Esophagus muscularis mucosa (tissue), 4 donors: Measurements from ENCODE around the gene CASTOR2.

Experiments used
- CTCF ChIP-seq, 3 experiments: fragments of 200-600 bp in 2 of 3; fragments of 450-650 bp in 1 of 3; sonication (generic) in 2 of 3; IDR thresholded peaks; one replicate each; pipeline ENCODE4 v1.5.1; 2017 to 2019; ENCODE audit warnings: antibody characterized with exemption in 3 of 3, mild to moderate bottlenecking in 2 of 3, moderate library complexity in 1 of 3
- EP300 ChIP-seq: sonication (generic); formaldehyde crosslinking; IDR thresholded peaks from one replicate; pipeline ENCODE4 v1.6.1; 2017; ENCODE audit warnings: antibody characterized with exemption
- POLR2A ChIP-seq: fragments of 450-650 bp; IDR thresholded peaks from one replicate; pipeline ENCODE4 v1.6.1; 2017; ENCODE audit warnings: antibody characterized with exemption, moderate library complexity, mild to moderate bottlenecking, low read depth

- TF ChIP-seq CTCF (IDR thresholded peaks at IDR 0.05) (no peak), POLR2A (no peak), EP300 (no peak)
These were observed 68.6 kb downstream of the CASTOR2 start for GRCh38 chr7:75033064-75033463.
